Hepatocyte (in vitro differentiated cells): ENCODE measurements around the gene ZAP70. TPM values are rescaled to one million over a fixed set of nuclear protein-coding genes. Genes with fewer than 3 reads are reported as not detected.
A peak's percentile ranks its signal among the peaks of the same experiment; 100 is the strongest.

ENCODE experiments used
- DNase-seq: peaks from one replicate; pipeline ENCODE4 v3.0.0-alpha.2; 2016; ENCODE audit warnings: low spot score
- H2AFZ ChIP-seq: fragments of 200-600 bp; sonication (generic); 2 replicates; pipeline ENCODE4 v1.6.0; 2016; ENCODE audit warnings: antibody characterized with exemption, mild to moderate bottlenecking
- H3K27ac ChIP-seq: fragments of 200-600 bp; sonication (generic); 2 replicates; pipeline ENCODE4 v1.5.1; 2016; ENCODE audit warnings: mild to moderate bottlenecking
- H3K27me3 ChIP-seq: fragments of 200-600 bp; sonication (generic); 2 replicates; pipeline ENCODE4 v1.6.1; 2016
- H3K36me3 ChIP-seq: fragments of 200-600 bp; sonication (generic); replicated peaks from 2 replicates; pipeline ENCODE4 v1.5.1; 2016; ENCODE audit warnings: low read depth; ENCODE audit not compliant: insufficient read depth
- H3K4me1 ChIP-seq: fragments of 200-600 bp; sonication (generic); 2 replicates; pipeline ENCODE4 v1.5.1; 2016; ENCODE audit warnings: mild to moderate bottlenecking, moderate library complexity; ENCODE audit not compliant: insufficient read depth
- H3K4me2 ChIP-seq: fragments of 200-600 bp; sonication (generic); 2 replicates; pipeline ENCODE4 v1.6.0; 2016
- H3K4me3 ChIP-seq: fragments of 200-600 bp; sonication (generic); 2 replicates; pipeline ENCODE4 v1.5.1; 2016; ENCODE audit warnings: mild to moderate bottlenecking
- H3K79me2 ChIP-seq: fragments of 200-600 bp; sonication (generic); 2 replicates; pipeline ENCODE4 v1.6.0; 2017; ENCODE audit warnings: mild to moderate bottlenecking
- H3K9me2 ChIP-seq: fragments of 200-600 bp; sonication (generic); replicated peaks from 2 replicates; pipeline ENCODE4 v1.6.0; 2017; ENCODE audit warnings: mild to moderate bottlenecking; ENCODE audit not compliant: insufficient read depth
- H3K9me3 ChIP-seq: fragments of 200-600 bp; sonication (generic); 2 replicates; pipeline ENCODE4 v1.5.1; 2016; ENCODE audit warnings: low read depth, mild to moderate bottlenecking
- H4K20me1 ChIP-seq: fragments of 200-600 bp; sonication (generic); 2 replicates; pipeline ENCODE4 v1.6.0; 2016; ENCODE audit warnings: mild to moderate bottlenecking; ENCODE audit not compliant: insufficient read depth, poor library complexity, severe bottlenecking
- CTCF ChIP-seq: fragments of 200-600 bp; sonication (generic); IDR thresholded peaks from 2 replicates; pipeline ENCODE4 v1.5.1; 2016; ENCODE audit warnings: antibody characterized with exemption, mild to moderate bottlenecking; ENCODE audit not compliant: poor library complexity
- EZH2 ChIP-seq: fragments of 200-600 bp; sonication (generic); IDR thresholded peaks from 2 replicates; pipeline ENCODE4 v1.6.1; 2016; ENCODE audit warnings: antibody characterized with exemption, mild to moderate bottlenecking, borderline replicate concordance
- EZH2phosphoT487 ChIP-seq: fragments of 200-600 bp; sonication (generic); IDR thresholded peaks from one replicate; pipeline ENCODE4 v1.6.1; 2018; ENCODE audit warnings: antibody characterized with exemption, mild to moderate bottlenecking, low read depth, moderate library complexity; ENCODE audit not compliant: unreplicated experiment, severe bottlenecking
- WGBS: methylation state at CpG from one replicate; pipeline ENCODE4 v1.1.6; 2016; ENCODE audit warnings: low lambda C conversion rate; ENCODE audit errors: missing lambda C conversion rate; 5-methylcytosine and 5-hydroxymethylcytosine counted together
- polyA plus RNA-seq: library from polyadenylated mRNA; unstranded; fragments of >200 nt; fragmentation: Nextera tagmentation; extraction: Ambion mirVana; gene quantifications from 2 replicates; pipeline ENCODE4 v1.2.1, GENCODE V29; 2016
- total RNA-seq: library from RNA; depleted of rRNA; stranded (reverse); fragments of >200 nt; gene quantifications from 2 replicates; pipeline ENCODE4 v1.2.3, GENCODE V29; 2014

ZAP70 gene
- total RNA-seq, result 0.80 and 1.4 TPM in 2 replicates
- polyA plus RNA-seq, result 1.5 and 1.6 TPM in 2 replicates

GRCh38 chr2:97713296-97714083 is at the start of gene ZAP70:
ZAP70 (plus strand) TSS chr2:97713576; CDS start chr2:97724037, 10,461 bp downstream.
- Histone ChIP-seq H3K36me3 (no peaks in the 10 kb centered on the region), H3K79me2 (no peaks in the 10 kb centered on the region), H4K20me1 (no peaks in the 10 kb centered on the region), H3K4me3 (no peak within 1 kb of the TSS), H3K4me2 (no peak within 1 kb of the TSS), H3K9me2 (no peaks in the 10 kb centered on the region), H3K9me3 (no peaks in the 10 kb centered on the region), H3K27me3 (no peaks in the 10 kb centered on the region), H3K4me1 (no peaks in the 10 kb centered on the region), H2AFZ (no peak within 1 kb of the TSS), H3K27ac (no peak within 1 kb of the TSS)
- no peak for DNase-seq
- 75% methylated on average over 21 of the region's 21 CpGs for WGBS
- no peak for TF ChIP-seq EZH2
- no peak for TF ChIP-seq CTCF
- no peak for TF ChIP-seq EZH2phosphoT487

GRCh38 chr2:97663626-97663961 is 49.8 kb upstream of the ZAP70 start:
- H3K4me1 ChIP-seq, result peaks cover 11% of the 10 kb centered on the region
- H3K9me2 ChIP-seq, result no peaks in the 10 kb centered on the region
- H3K36me3 ChIP-seq, result no peaks in the 10 kb centered on the region
- no peak for DNase-seq
- peaks cover 7% of the 10 kb centered on the region for H4K20me1 ChIP-seq
- H2AFZ ChIP-seq, result peak overlapping the region; percentile 73
- no peaks in the 10 kb centered on the region for H3K27me3 ChIP-seq
- H3K4me2 ChIP-seq, result peak overlapping the region; percentile 97
- peak overlapping the region; percentile 97 for H3K4me3 ChIP-seq
- WGBS, result no CpG with 5 or more reads among the region's 46 CpGs
- no peaks in the 10 kb centered on the region for H3K9me3 ChIP-seq
- peak overlapping the region; percentile 98 for H3K27ac ChIP-seq
- H3K79me2 ChIP-seq, result peaks cover 26% of the 10 kb centered on the region
- TF ChIP-seq CTCF (no peak), EZH2 (no peak), EZH2phosphoT487 (no peak)

- peak; percentile 99 for DNase-seq
- TF ChIP-seq EZH2phosphoT487, result no peak
- peak; percentile 72 for TF ChIP-seq CTCF
- no peak for TF ChIP-seq EZH2
- Histone ChIP-seq H3K4me2 (peak within 1 kb of the TSS; percentile 97), H3K4me1 (peaks cover 11% of the 10 kb centered on the region), H3K79me2 (peaks cover 26% of the 10 kb centered on the region), H3K27ac (peak within 1 kb of the TSS; percentile 98), H3K9me2 (no peaks in the 10 kb centered on the region), H3K9me3 (no peaks in the 10 kb centered on the region), H3K4me3 (peak within 1 kb of the TSS; percentile 97), H3K36me3 (no peaks in the 10 kb centered on the region), H4K20me1 (peaks cover 7% of the 10 kb centered on the region), H3K27me3 (no peaks in the 10 kb centered on the region), H2AFZ (peak within 1 kb of the TSS; percentile 81)
- 1% methylated on average over 39 of the region's 60 CpGs for WGBS
These were observed 49.3 kb upstream of the ZAP70 start, which contains the start of gene ACTR1B for GRCh38 chr2:97663962-97664635. ACTR1B (minus strand) TSS chr2:97664044; CDS start chr2:97663890, 154 bp downstream.
